ENCODE data around the gene CEP112. TPM values are rescaled to one million over a fixed set of nuclear protein-coding genes. Genes with fewer than 3 reads are reported as not detected.
"Not testable (repeated sequence)": the region's sequence is repeated elsewhere in the genome, so short reads cannot be mapped to it uniquely, and the experiment has no call there.

CEP112 gene
- total and polyA plus RNA-seq, 2 experiments from 2014 or later, result 4.0 to 4.3 TPM

- TF ChIP-seq ETS1 (IDR thresholded peaks at IDR 0.05) (no peak), CREB1 (CRISPR knock-in tag; IDR thresholded peaks at IDR 0.05; ENCODE audit: low read depth) (no peak), ZNF331 (CRISPR knock-in tag; IDR thresholded peaks at IDR 0.05; ENCODE audit: low read depth) (no peak), JUNB (IDR thresholded peaks at IDR 0.05; ENCODE audit: unreplicated experiment) (no peak), REST (IDR thresholded peaks at IDR 0.05; ENCODE audit: unreplicated experiment) (no peak), EZH2phosphoT487 (IDR thresholded peaks at IDR 0.05; ENCODE audit: unreplicated experiment) (no peak)
These were observed 408.0 kb downstream of the CEP112 start (continued) for GRCh38 chr17:65783845-65784334.

- H3K4me3 ChIP-seq; H3K27me3 ChIP-seq (ENCODE audit: insufficient read depth); H3K4me1 Mint-ChIP-seq; H4K20me1 ChIP-seq (replicated peaks; ENCODE audit: insufficient read depth); DNase-seq (ENCODE audit: low spot score); H3K4me3 Mint-ChIP-seq; H3K27me3 Mint-ChIP-seq (ENCODE audit: insufficient read depth, low read depth, poor library complexity); H2AFZ ChIP-seq; H3K4me2 ChIP-seq; H3K27ac Mint-ChIP-seq; H3K27ac ChIP-seq (ENCODE audit: low read depth); H3K9me3 Mint-ChIP-seq; H3K36me3 Mint-ChIP-seq (ENCODE audit: low read depth); ATAC-seq; H3K4me1 ChIP-seq (ENCODE audit: insufficient read depth); H3K79me2 ChIP-seq (replicated peaks; ENCODE audit: insufficient read depth); H3K36me3 ChIP-seq (ENCODE audit: insufficient read depth); H3K9me2 ChIP-seq (ENCODE audit: insufficient read depth); H3F3A ChIP-seq (replicated peaks; ENCODE audit: low read depth): not testable (repeated sequence)
These were observed 409.7 kb downstream of the CEP112 start for GRCh38 chr17:65782104-65782706.

- Histone ChIP-seq H3K27ac (ENCODE audit: low read depth) (no peak overlapping the region), H3K36me3 (ENCODE audit: insufficient read depth) (no peaks in the 10 kb centered on the region), H2AFZ (no peak overlapping the region), H3K27me3 (ENCODE audit: insufficient read depth) (no peaks in the 10 kb centered on the region), H3K4me1 (ENCODE audit: insufficient read depth) (no peaks in the 10 kb centered on the region), H3K79me2 (replicated peaks; ENCODE audit: insufficient read depth) (no peaks in the 10 kb centered on the region), H3K9me2 (ENCODE audit: insufficient read depth) (peaks cover 9% of the 10 kb centered on the region; the same call in 1 of the 2 replicates), H3F3A (replicated peaks; ENCODE audit: low read depth) (no peaks in the 10 kb centered on the region), H3K4me2 (no peak overlapping the region), H3K4me3 (no peak overlapping the region), H4K20me1 (replicated peaks; ENCODE audit: insufficient read depth) (no peaks in the 10 kb centered on the region)
- H3K9me3 Mint-ChIP-seq, result no peaks in the 10 kb centered on the region; the same call in 2 of the 3 replicates
- no peaks in the 10 kb centered on the region for H3K27me3 Mint-ChIP-seq (ENCODE audit: insufficient read depth, low read depth, poor library complexity)
- no peaks in the 10 kb centered on the region; the same call in 2 of the 3 replicates for H3K36me3 Mint-ChIP-seq (ENCODE audit: low read depth)
- ATAC-seq (no peak), DNase-seq (ENCODE audit: low spot score) (no peak)
- no peaks in the 10 kb centered on the region for H3K4me1 Mint-ChIP-seq
- H3K27ac Mint-ChIP-seq, result no peak overlapping the region
- H3K4me3 Mint-ChIP-seq, result no peak overlapping the region
- no peak for TF ChIP-seq ZNF462 (CRISPR knock-in tag; IDR thresholded peaks at IDR 0.05)
These were observed 411.8 kb downstream of the CEP112 start for GRCh38 chr17:65780111-65780510.
